Kidney (tissue), 14 donors: ENCODE results near the gene MAGI1. TPM values are rescaled to one million over a fixed set of nuclear protein-coding genes. Genes with fewer than 3 reads are reported as not detected.

Experiments
- DNase-seq, 5 donors: peaks; one replicate each; pipeline ENCODE4 v3.0.0-alpha.2; 2013 to 2020
- FAIRE-seq: peaks from 2 replicates; lab custom pipeline; 2012; peaks lifted over from hg19 to GRCh38; lab: Jason Lieb, UNC
- H3K27ac ChIP-seq, 2 donors: one replicate each; pipeline ENCODE4 v1.7.0; 2013; ENCODE audit warnings: low read depth in 2 of 2, low read length in 2 of 2, inconsistent platforms in 1 of 2
- H3K27me3 ChIP-seq: one replicate; pipeline ENCODE4 v1.7.1; 2013; ENCODE audit warnings: low read length, inconsistent platforms; ENCODE audit not compliant: control insufficient read depth, insufficient read depth
- H3K36me3 ChIP-seq, 3 donors: one replicate each; pipeline versions ENCODE4 v1.7.0 to v1.7.1; 2013; ENCODE audit warnings: low read length in 3 of 3, control low read depth in 1 of 3, inconsistent platforms in 1 of 3; ENCODE audit not compliant: insufficient read depth in 3 of 3, control insufficient read depth in 2 of 3
- H3K4me1 ChIP-seq, 3 donors: one replicate each; pipeline versions ENCODE4 v1.7.0 to v1.7.1; 2013; ENCODE audit warnings: low read length in 3 of 3, inconsistent platforms in 1 of 3, low read depth in 1 of 3; ENCODE audit not compliant: control insufficient read depth in 2 of 3, insufficient read depth in 2 of 3
- H3K4me3 ChIP-seq, 3 donors: one replicate each; pipeline versions ENCODE4 v1.7.0 to v1.8.1; 2013; ENCODE audit warnings: low read length in 3 of 3, control low read depth in 1 of 3, inconsistent platforms in 1 of 3
- H3K9ac ChIP-seq, 3 donors: one replicate each; pipeline versions ENCODE4 v1.7.0 to v1.7.1; 2013; ENCODE audit warnings: low read length in 3 of 3, control low read depth in 1 of 3, inconsistent platforms in 1 of 3
- H3K9me3 ChIP-seq, 3 donors: one replicate each; pipeline versions ENCODE4 v1.7.0 to v1.7.1; 2013; ENCODE audit warnings: low read length in 3 of 3, control low read depth in 1 of 3, inconsistent platforms in 1 of 3; ENCODE audit not compliant: control insufficient read depth in 2 of 3, insufficient read depth in 1 of 3
- CTCF ChIP-seq: IDR thresholded peaks from 3 replicates; pipeline ENCODE4 v1.5.1; 2012; ENCODE audit warnings: mild to moderate bottlenecking, moderate library complexity, borderline replicate concordance; ENCODE audit not compliant: insufficient read depth; ENCODE audit errors: extremely low read depth
- intact Hi-C: fragments of 100-400 bp; cut with DNase I; formaldehyde crosslinking; loops from one replicate; pipeline ENCODE4 v1.11.1; 2022
- polyA plus RNA-seq: library from polyadenylated mRNA; stranded (reverse); fragments of 350-450 nt; fragmentation: Illumina TruSeq; extraction: RNeasy Lipid Tissue Mini Kit (QIAGEN cat#74804); gene quantifications from one replicate; pipeline ENCODE4 v1.2.3, GENCODE V29; 2014; ENCODE audit warnings: low read depth, low replicate concordance; ENCODE audit not compliant: insufficient read depth
- total RNA-seq: library from RNA; stranded (reverse); fragmentation: NEBNext Ultra II Directional; extraction: Animal tissue kit (Norgen Biotek cat#: 25700); gene quantifications from one replicate; pipeline ENCODE4 v1.2.1, GENCODE V29; 2021
- donor health status: control.
- donor health status: control.
- donor health status: control.
- donor health status: control.
- donor health status: control.
- donor health status: DM: yes; HTN: yes; CAD: no.
- donor health status: Normal renal cell carcinoma (clear cell type).

The MAGI1 gene
- total and polyA plus RNA-seq, 2 donors from 2014 or later: 8.2 to 42.8 TPM

DNA sequence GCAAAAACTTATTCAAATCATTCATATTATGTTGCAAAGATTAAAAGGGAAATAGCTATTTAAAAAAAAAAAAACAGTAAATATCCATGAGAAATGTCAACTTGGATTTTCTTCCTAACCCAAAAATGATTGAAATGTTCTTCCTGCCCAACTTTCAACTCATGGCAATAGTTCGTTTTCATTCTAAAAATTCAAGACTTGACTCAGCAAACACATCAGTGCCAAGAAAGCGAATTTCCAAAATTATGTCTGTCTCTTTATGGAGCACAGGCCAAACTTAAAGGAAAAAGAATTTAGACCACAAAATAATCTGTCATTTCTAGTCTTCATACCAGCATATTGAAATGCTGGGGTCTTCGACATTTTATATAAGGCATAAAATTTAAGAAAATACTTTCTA lies 63.7 kb downstream of the MAGI1 start:
- intact Hi-C loops: no loop called here
- Histone ChIP-seq H3K9me3 (no peaks in the 10 kb centered on the region), H3K27ac (no peak overlapping the region), H3K4me1 (peaks cover 0 to 11% (median 6%) of the 10 kb centered on the region in 3 donors), H3K27me3 (no peaks in the 10 kb centered on the region), H3K9ac (no peak overlapping the region), H3K36me3 (no peaks in the 10 kb centered on the region), H3K4me3 (no peak overlapping the region)
- TF ChIP-seq CTCF: no peak
- FAIRE-seq (no peak), DNase-seq (no peak)

- no peak for FAIRE-seq
Measured at GRCh38 chr3:65974509-65974908, 64.2 kb downstream of the MAGI1 start.

DNA sequence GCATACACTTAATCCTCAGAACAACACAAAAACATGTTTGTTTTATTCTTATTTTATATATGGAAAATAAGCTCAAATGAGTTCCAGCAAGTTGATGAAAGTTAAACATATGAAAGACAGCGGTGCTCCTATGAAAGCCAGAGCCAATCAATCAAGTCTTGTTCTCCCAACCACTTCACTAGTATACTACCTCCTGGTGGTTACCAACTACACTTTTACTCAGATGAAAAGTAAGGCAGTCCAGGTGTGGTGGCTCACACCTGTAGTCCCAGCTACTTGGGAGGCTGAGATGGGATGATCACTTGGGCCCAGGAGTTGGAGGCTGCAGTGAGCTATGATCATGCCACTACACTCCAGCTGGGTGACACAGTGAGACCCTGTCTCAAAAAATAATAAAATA lies 66.0 kb downstream of the MAGI1 start:
- Histone ChIP-seq H3K4me1 (peaks cover 0 to 11% (median 4%) of the 10 kb centered on the region in 3 donors), H3K36me3 (no peaks in the 10 kb centered on the region), H3K9ac (no peak overlapping the region), H3K9me3 (no peaks in the 10 kb centered on the region), H3K27ac (no peak overlapping the region), H3K27me3 (no peaks in the 10 kb centered on the region), H3K4me3 (no peak overlapping the region)
- FAIRE-seq: no peak
- no peak for TF ChIP-seq CTCF
- intact Hi-C loops: no loop called here
- DNase-seq: no peak

More at GRCh38 chr3:65974509-65974908, 64.2 kb downstream of the MAGI1 start:
- Histone ChIP-seq H3K9ac (no peak overlapping the region), H3K9me3 (no peaks in the 10 kb centered on the region), H3K27me3 (no peaks in the 10 kb centered on the region), H3K4me1 (peaks cover 0 to 11% (median 3%) of the 10 kb centered on the region in 3 donors), H3K36me3 (no peaks in the 10 kb centered on the region), H3K27ac (no peak overlapping the region), H3K4me3 (no peak overlapping the region)
- TF ChIP-seq CTCF: no peak
- DNase-seq: no peak
- intact Hi-C loops: no loop called here
